ENCODE results near the gene PGBD5.

The PGBD5 gene

DNA sequence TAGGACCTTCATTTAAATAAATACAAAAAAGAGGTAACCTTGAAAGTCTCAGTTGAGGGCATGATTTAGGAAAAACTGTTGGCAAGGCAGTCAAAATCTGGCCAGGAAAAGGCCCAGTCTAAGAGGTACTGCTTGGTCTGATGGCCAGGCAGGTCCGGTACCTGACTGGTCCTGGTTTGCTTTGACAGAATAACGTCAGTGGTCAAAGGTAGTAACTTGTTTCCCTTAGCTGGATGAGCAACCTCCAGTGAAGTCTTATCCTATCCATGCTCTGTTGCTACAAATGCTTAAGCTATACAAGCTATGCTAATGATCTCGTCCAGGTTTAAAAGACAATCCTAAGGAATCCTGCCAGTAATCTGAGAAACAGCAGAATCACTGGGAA lies 85.0 kb downstream of the PGBD5 start:
- no peaks in the 10 kb centered on the region for H3K36me3 Mint-ChIP-seq
- no peaks in the 10 kb centered on the region for H3K4me1 Mint-ChIP-seq
- ATAC-seq (no peak), DNase-seq (ENCODE audit: low spot score in 2 of 2) (no peak)
- no peaks in the 10 kb centered on the region for H3K9me3 Mint-ChIP-seq
- H3K4me3 Mint-ChIP-seq = no peak overlapping the region
- no peak overlapping the region for H3K27ac Mint-ChIP-seq

DNA sequence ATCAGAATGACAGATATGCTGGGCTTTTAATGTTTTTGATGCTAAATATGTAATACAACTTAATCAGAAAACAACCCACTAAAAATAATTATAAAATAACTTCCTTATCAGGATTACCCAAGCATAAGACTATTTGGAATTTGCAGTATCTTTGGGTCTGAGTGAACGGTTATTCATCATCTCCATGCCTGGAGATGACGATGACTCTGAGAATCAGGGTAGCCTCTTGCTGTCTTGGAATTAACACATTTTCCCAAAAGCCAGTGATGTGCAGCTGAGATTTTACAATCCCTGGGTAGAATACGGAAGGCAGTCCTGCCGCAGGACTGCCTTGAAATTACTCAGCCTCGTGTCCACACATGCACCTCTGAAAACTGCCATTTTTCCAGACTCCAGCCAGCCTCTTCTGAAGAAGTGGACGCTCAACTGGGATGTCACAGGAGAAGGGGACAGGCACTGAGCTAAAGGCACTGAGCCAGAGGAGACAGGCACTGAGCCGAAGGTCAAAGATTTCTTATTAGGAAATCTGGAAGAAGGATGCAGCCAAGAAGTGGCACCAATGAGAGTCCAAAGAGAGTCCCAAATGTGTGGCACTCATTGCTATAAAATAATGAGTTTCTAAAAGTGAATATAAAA lies 85.5 kb downstream of the PGBD5 start:
- H3K36me3 Mint-ChIP-seq = no peaks in the 10 kb centered on the region
- H3K4me3 Mint-ChIP-seq = no peak overlapping the region
- DNase-seq (ENCODE audit: low spot score in 2 of 2) (no peak), ATAC-seq (no peak)
- no peak overlapping the region for H3K27ac Mint-ChIP-seq
- no peaks in the 10 kb centered on the region for H3K9me3 Mint-ChIP-seq
- no peaks in the 10 kb centered on the region for H3K4me1 Mint-ChIP-seq

DNA sequence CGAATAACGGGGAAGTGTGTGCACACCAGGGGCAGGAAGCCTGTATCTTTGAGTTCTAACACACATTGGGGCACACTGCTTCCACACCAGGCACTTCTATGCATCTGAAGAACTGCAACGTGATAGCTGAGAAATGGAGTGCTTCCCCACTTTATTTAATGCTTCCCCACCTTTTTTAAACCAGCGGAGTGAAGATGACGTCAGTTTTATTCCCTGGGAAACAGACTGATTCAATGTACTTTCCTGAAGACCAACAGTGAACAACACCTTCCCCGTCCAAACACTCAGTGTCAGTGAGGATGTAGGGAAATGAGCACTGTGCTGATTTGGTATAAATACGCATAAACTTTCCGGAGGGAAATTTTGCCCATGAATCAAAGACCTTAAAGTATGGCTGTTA lies 87.1 kb downstream of the PGBD5 start:
- H3K27ac Mint-ChIP-seq = no peak overlapping the region
- H3K9me3 Mint-ChIP-seq = no peaks in the 10 kb centered on the region
- no peak overlapping the region for H3K4me3 Mint-ChIP-seq
- H3K36me3 Mint-ChIP-seq = no peaks in the 10 kb centered on the region
- H3K4me1 Mint-ChIP-seq = no peaks in the 10 kb centered on the region
- ATAC-seq (no peak), DNase-seq (ENCODE audit: low spot score in 2 of 2) (no peak)

DNA sequence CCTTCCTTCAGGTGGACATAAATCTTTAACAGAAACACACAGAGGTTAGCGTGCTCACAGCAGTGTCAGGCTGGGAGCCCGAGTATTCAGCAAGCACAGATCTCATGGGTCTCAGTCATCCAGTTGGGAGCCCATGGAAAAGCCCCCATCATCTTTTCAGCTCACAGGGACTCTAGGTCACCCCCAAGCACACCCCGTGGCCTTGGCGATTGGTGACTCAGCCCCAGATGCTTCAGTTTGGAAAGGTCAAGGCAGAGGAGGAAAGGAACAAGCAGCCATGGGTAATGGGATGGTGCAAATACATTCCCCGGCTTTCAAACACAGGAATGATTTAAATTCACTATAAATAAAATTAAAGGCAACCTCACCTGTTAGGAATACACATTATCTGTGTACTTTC lies 88.9 kb downstream of the PGBD5 start:
- H3K9me3 Mint-ChIP-seq = no peaks in the 10 kb centered on the region
- ATAC-seq (no peak), DNase-seq (ENCODE audit: low spot score in 2 of 2) (no peak)
- H3K27ac Mint-ChIP-seq = no peak overlapping the region
- no peak overlapping the region for H3K4me3 Mint-ChIP-seq
- no peaks in the 10 kb centered on the region for H3K36me3 Mint-ChIP-seq
- H3K4me1 Mint-ChIP-seq = no peaks in the 10 kb centered on the region

DNA sequence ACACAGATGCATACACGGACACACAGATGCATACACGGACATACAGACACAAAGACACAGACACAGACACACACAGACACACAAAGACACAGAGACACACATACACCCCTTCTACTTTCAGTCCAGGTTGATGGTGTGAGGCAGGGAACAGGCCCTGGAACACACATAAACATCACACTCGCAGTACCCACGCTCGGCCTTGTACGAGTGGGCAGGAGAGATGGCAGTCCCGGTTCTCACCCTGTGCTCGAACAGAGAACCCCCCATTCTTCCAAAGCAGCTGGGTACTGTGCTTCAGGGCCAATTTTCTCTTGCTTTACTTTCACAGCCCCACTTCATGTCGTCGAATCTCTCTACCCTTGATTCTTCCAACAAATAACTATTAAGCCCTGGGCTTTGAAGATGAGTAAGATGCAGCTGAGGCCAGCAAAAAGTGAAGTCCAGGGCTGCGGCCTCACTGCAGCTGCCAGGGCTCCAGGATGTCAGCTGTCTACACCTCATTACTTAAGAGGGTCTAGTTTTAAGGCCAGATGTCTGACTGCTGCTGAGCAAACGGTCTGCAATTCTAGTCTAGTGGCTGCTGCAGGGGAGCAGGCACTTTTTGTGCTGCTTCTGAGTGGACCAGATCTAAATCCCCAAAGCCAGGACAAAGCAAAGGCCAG lies 90.1 kb downstream of the PGBD5 start:
- DNase-seq (ENCODE audit: low spot score in 2 of 2) (no peak), ATAC-seq (no peak)
- no peak overlapping the region for H3K4me3 Mint-ChIP-seq
- no peaks in the 10 kb centered on the region for H3K36me3 Mint-ChIP-seq
- H3K4me1 Mint-ChIP-seq = no peaks in the 10 kb centered on the region
- H3K27ac Mint-ChIP-seq = no peak overlapping the region
- H3K9me3 Mint-ChIP-seq = no peaks in the 10 kb centered on the region

DNA sequence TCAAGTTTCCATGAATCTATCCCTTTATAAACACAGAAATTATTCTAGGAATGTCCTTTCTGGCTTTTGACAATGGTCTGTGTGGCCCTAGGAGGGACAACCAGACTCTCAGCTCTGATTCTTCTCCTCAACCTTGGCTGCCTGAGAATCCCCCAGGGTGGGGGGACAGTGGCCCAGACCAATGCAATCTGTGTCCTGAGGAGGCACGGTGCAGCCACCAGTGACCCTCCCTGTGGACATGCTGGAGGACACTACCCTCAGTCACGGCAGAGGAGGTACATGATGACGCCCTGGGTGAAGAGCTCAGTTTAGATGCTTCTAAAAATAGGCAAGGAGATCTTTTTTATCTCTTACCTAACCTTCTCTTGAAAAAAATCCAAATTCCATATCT lies 91.7 kb downstream of the PGBD5 start:
- no peak overlapping the region for H3K4me3 Mint-ChIP-seq
- H3K4me1 Mint-ChIP-seq = no peaks in the 10 kb centered on the region
- H3K36me3 Mint-ChIP-seq = no peaks in the 10 kb centered on the region
- DNase-seq (ENCODE audit: low spot score in 2 of 2) = no peak
- H3K27ac Mint-ChIP-seq = no peak overlapping the region
- no peak for ATAC-seq
- no peaks in the 10 kb centered on the region for H3K9me3 Mint-ChIP-seq

DNA sequence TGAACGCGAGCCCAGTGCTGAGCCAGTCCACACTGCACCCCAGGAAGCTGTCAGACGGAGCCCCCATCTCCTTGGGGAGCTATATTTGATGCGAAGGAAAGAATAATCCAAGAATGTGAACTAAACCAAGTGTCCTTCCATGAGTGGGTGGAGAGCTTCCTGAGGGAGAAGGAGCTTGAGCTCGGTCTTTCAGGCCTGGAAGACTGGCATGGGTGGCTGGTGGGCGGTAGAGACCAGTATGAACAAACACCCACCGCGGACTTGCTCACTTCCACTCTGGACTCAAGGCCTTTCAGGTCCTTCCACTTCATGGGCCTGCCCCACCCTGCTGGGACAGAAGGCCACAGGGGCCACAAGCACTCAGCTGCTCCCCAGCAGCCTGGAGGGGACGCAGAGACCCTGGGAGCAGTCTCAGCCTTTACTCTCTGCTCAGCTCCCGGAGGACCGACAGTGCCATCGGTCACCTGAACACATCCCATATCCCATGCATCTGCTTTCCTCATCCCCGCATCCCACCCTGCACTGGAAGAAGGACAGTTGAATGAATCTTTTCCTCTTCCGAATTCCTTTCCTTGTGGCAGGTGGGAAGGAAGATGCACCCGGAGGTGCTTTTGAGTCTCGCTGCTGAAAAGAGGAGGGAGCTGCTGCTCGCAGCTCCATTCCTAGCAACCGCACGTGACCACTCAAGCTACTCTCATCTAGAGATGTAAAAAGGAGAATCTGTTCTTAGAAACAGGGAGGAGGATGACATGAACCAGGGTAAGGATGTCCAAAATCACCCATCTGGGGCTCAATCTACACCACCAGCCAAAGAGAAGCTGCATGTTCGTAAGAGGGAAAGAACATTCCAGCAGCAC lies 92.3 kb downstream of the PGBD5 start:
- ATAC-seq = no peak
- Mint-ChIP-seq H3K36me3 (no peaks in the 10 kb centered on the region), H3K9me3 (no peaks in the 10 kb centered on the region), H3K4me3 (no peak overlapping the region), H3K4me1 (no peaks in the 10 kb centered on the region), H3K27ac (no peak overlapping the region)
- no peak for DNase-seq (ENCODE audit: low spot score in 2 of 2)

DNA sequence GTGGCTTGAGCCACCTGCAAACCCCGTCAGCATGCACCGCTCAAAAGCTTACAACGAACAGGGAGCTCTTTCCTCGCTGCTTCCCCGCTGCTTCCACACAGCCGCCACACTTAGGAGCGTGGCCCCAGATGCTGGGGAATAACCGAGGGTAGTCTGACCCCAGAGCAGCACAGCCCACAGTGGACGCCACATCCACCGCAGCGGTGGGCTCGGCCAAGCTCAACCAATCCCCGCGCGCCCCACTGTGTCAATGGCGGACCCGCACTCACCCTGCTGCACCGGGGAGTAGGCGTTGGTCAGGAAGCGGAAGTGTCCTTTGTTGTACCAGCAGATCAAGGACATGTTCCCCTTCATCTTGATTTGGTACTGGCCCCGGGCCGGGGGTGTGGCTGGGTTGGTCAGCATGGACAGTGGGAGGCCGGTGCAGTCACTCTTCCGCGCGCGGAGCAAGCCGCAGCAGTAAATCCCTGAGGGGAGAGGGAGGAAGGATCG lies 93.5 kb downstream of the PGBD5 start:
- H3K36me3 Mint-ChIP-seq = no peaks in the 10 kb centered on the region
- no peaks in the 10 kb centered on the region for H3K9me3 Mint-ChIP-seq
- H3K4me1 Mint-ChIP-seq = peaks cover 9% of the 10 kb centered on the region
- no peak overlapping the region for H3K4me3 Mint-ChIP-seq
- DNase-seq (ENCODE audit: low spot score in 2 of 2) (no peak), ATAC-seq (no peak)
- no peak overlapping the region for H3K27ac Mint-ChIP-seq

DNA sequence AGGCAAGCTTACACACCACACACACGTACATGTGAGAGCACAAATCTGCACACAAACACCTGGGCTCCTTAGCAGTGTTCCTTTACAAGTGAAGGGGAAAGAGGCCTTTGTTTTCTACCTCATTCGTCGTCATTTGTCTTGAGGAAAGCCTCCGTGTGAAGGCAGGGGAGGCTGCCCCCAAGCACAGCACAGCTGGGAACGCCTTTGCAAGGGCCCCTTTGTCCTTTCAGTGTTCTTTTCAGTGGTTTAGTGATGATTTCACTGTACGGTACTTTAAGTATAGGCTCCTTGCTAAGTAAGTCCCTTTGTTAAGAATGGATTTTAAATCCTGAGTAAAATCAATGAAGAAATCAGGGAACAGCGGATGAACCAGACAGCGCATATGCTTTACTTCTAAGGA lies 94.1 kb downstream of the PGBD5 start:
- H3K4me1 Mint-ChIP-seq = peaks cover 11% of the 10 kb centered on the region
- no peak overlapping the region for H3K27ac Mint-ChIP-seq
- ATAC-seq (no peak), DNase-seq (ENCODE audit: low spot score in 2 of 2) (no peak)
- no peaks in the 10 kb centered on the region for H3K9me3 Mint-ChIP-seq
- no peak overlapping the region for H3K4me3 Mint-ChIP-seq
- no peaks in the 10 kb centered on the region for H3K36me3 Mint-ChIP-seq

DNA sequence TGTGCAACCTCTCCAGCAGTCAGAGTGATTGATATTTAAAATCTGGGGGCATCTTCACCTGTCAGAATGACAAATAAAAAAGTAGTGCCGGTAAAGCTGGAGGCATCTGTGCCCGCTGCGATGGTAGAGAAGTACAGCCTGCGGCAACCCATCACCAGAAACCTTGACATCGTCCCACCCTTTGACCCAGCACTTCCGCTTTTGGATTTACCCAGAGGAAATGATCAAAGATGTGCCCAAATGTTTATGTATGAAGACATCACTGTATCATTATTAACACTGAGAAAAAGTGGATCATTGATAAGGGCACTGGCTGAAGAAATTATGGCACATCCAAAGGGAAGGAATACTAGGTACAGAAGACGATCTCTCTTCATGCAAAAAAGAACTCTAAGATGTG lies 96.0 kb downstream of the PGBD5 start:
- Mint-ChIP-seq H3K9me3 (no peaks in the 10 kb centered on the region), H3K27ac (no peak overlapping the region)

DNA sequence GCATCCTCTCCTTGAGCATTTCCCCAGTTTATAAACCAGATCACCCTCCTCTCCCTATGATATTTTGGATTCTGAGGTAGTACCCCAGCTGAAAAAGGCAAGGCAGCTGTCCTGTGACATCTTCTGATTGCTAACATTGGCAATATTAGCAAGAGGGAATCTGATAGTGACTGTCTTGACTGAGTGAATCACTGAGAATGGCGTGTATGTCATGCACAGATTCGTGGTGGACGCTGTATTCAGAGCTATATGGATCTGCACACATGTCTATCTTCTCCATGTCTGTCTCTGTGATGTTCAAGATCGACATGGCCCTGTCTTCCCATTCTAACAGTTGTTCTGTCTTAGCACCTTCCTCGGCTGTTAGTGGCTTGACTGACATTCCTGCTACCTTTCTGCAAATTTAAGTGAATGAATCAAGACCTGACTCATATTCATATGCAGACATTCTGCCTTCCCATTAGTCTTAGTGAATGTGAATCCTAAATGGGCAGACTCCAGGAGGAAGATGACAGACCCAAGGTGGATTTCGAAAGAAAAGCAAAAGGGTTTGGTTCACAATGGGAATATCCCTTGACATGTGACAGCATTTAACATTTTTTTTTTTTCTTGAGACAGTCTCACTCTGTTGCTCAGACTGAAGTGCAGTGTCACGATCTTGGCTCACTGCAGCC lies 97.7 kb downstream of the PGBD5 start:
- Mint-ChIP-seq H3K27ac (no peak overlapping the region), H3K4me3 (peak overlapping the region; percentile 34), H3K36me3 (no peaks in the 10 kb centered on the region), H3K4me1 (peaks cover 11% of the 10 kb centered on the region), H3K9me3 (no peaks in the 10 kb centered on the region)
- ATAC-seq (peak; percentile 61), DNase-seq (ENCODE audit: low spot score in 2 of 2) (no peak)

More for the DNA sequence above, 96.0 kb downstream of the PGBD5 start:
- Mint-ChIP-seq H3K36me3 (no peaks in the 10 kb centered on the region), H3K4me3 (no peak overlapping the region), H3K4me1 (peaks cover 11% of the 10 kb centered on the region)
- ATAC-seq (no peak), DNase-seq (ENCODE audit: low spot score in 2 of 2) (no peak)

DNA sequence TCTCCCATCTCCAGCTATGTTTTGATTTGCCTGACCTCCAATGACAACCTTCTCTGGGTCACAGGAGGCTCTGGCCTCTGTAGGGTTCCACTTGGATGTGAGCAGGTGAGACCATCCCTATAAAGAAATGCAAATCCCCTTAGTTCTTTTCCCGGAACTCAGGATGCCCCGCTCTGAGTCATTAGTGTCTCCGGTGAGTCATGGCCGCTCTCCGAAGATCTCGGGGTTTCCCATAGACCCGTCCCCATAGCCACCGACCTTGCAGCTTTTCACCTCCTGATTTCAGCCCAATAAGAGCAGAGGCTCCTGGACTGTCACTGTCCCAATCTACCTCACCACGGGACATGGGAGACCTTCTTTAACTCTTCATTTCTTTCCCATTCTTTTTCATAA lies 98.2 kb downstream of the PGBD5 start:
- ATAC-seq = peak; percentile 85
- Mint-ChIP-seq H3K4me3 (peak overlapping the region; percentile 34), H3K27ac (no peak overlapping the region), H3K4me1 (peaks cover 11% of the 10 kb centered on the region), H3K36me3 (no peaks in the 10 kb centered on the region), H3K9me3 (no peaks in the 10 kb centered on the region)
- DNase-seq (ENCODE audit: low spot score in 2 of 2) = peak in 1 of 2 donors; percentile 58

DNA sequence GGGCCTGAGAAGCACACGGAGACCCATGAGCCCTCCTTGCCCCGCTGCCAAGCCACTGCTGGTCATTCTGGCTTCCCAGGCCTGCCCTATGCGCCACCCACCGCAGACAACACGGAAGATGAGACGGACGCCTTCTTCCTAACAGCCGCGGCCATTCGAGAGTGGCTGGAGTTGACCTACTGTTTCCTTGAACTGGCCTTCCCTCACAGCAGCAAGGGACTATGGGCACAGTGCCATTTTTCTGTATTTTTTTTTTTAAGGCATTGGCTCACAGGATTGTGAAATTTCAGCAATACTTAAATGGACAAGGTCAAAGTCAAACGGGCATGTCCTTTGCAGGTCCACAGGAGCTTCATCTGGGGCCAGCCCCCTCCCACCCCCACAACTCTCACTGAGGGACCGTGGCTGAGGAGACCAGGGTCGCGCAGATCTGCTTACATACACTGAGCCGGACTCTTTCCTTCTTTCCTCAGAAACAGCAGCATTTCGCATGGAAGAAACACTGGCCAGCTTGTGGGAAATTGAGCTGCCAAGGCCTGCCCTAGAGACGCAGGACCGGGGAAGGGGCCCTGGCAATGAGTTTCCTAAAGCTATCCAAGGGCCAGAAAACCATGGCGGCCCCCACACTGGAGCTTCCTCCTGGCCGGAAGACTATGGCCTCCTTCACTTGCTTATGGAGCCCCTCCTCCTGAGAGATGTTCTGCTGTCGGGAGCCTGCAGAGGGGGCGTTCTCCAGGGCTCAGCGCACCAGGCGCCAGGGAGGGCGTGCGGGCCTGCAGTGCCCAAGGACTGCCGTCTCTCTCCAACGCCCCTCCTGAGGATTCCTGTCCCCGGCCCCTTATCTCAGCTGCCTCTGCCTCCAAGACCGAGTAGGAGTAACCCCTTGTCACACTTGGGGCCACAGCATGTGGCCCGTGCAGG lies 98.9 kb downstream of the PGBD5 start:
- ATAC-seq (peak; percentile 49), DNase-seq (ENCODE audit: low spot score in 2 of 2) (no peak)
- Mint-ChIP-seq H3K4me1 (peaks cover 11% of the 10 kb centered on the region), H3K4me3 (peak overlapping the region; percentile 34), H3K36me3 (no peaks in the 10 kb centered on the region), H3K27ac (no peak overlapping the region), H3K9me3 (no peaks in the 10 kb centered on the region)

DNA sequence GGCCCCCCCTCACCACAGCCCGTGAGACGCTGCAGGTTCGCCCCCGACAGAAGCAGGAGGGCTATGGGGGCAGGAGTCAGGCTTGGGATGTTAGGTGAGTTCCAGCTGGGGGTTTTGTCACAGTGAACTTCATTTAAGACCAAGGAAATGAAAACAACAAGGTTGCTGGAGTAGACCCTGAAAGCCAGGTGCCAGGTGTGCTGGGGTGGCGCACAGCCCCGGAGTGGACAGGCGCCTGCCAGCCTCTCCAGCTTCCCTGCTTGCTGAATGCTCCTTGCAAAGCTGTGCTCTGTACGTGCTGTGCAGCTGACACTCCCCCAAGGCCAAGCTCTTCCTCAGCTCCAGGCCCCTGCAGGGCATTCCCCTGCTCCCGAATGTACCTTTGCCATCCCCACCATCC lies 102.4 kb downstream of the PGBD5 start:
- no peak for DNase-seq (ENCODE audit: low spot score in 2 of 2)
- peaks cover 11% of the 10 kb centered on the region for H3K4me1 Mint-ChIP-seq
- H3K36me3 Mint-ChIP-seq = no peaks in the 10 kb centered on the region
- no peak overlapping the region for H3K4me3 Mint-ChIP-seq
- no peak overlapping the region for H3K27ac Mint-ChIP-seq
- no peak for ATAC-seq
- no peaks in the 10 kb centered on the region for H3K9me3 Mint-ChIP-seq
